Activated T-helper 1 cell treated with Interleukin-2 at 50 U/mL for 16 hours (primary cell): Measurements from ENCODE around the gene NPIPB6.
"Not testable (repeated sequence)": the region's sequence is repeated elsewhere in the genome, so short reads cannot be mapped to it uniquely, and the experiment has no call there.

Experiments used
- DNase-seq: peaks from one replicate; pipeline ENCODE4 v3.0.0-alpha.2; 2020; ENCODE audit warnings: low read depth

The NPIPB6 gene

GRCh38 chr16:28363408-28363807, at the start of gene NPIPB6:
Gene NPIPB6, minus strand, starts transcription at chr16:28363508. Its CDS starts 686 bp downstream, at chr16:28362822.
- DNase-seq = not testable (repeated sequence)

GRCh38 chr16:28403220-28404072, 40.1 kb upstream of the NPIPB6 start, which contains the start of gene EIF3CL:
Gene EIF3CL, minus strand, starts transcription at chr16:28403841. Its CDS starts 223 bp downstream, at chr16:28403618.
- not testable (repeated sequence) for DNase-seq

GRCh38 chr16:28392054-28392453, 28.7 kb upstream of the NPIPB6 start:
- DNase-seq = not testable (repeated sequence)

GRCh38 chr16:28382177-28382867, 19.0 kb upstream of the NPIPB6 start:
- not testable (repeated sequence) for DNase-seq

- DNase-seq = not testable (repeated sequence)
These were observed 14.5 kb upstream of the NPIPB6 start for GRCh38 chr16:28377822-28378221.

GRCh38 chr16:28377108-28377625, 13.9 kb upstream of the NPIPB6 start:
- DNase-seq = not testable (repeated sequence)

GRCh38 chr16:28375115-28375514, 11.8 kb upstream of the NPIPB6 start:
- DNase-seq = not testable (repeated sequence)

- DNase-seq = not testable (repeated sequence)
These were observed 11.0 kb upstream of the NPIPB6 start for GRCh38 chr16:28374281-28374680.

GRCh38 chr16:28367926-28368325, 4.6 kb upstream of the NPIPB6 start:
- DNase-seq = not testable (repeated sequence)

- DNase-seq = not testable (repeated sequence)
These were observed 1.2 kb upstream of the NPIPB6 start for GRCh38 chr16:28364268-28365173.

- DNase-seq = not testable (repeated sequence)
These were observed 708 bp downstream of the NPIPB6 start for GRCh38 chr16:28362600-28362999.

- not testable (repeated sequence) for DNase-seq
These were observed 25.1 kb downstream of the NPIPB6 start for GRCh38 chr16:28338230-28338629.

- not testable (repeated sequence) for DNase-seq
These were observed 26.2 kb downstream of the NPIPB6 start for GRCh38 chr16:28336940-28337710.

GRCh38 chr16:28335678-28336077, 27.6 kb downstream of the NPIPB6 start:
- DNase-seq = not testable (repeated sequence)

- not testable (repeated sequence) for DNase-seq
These were observed 30.7 kb downstream of the NPIPB6 start for GRCh38 chr16:28332632-28333031.

GRCh38 chr16:28330981-28331380, 32.3 kb downstream of the NPIPB6 start:
- not testable (repeated sequence) for DNase-seq

GRCh38 chr16:28330232-28330631, 33.1 kb downstream of the NPIPB6 start:
- not testable (repeated sequence) for DNase-seq

GRCh38 chr16:28326881-28327610, 36.3 kb downstream of the NPIPB6 start:
- peak; percentile 50 for DNase-seq

- DNase-seq = no peak
These were observed 38.4 kb downstream of the NPIPB6 start for GRCh38 chr16:28324887-28325279.
